ENCODE measurements around the gene NOTUM. TPM values are rescaled to one million over a fixed set of nuclear protein-coding genes. Genes with fewer than 3 reads are reported as not detected.

Gene NOTUM
- total RNA-seq, 4 donors from 2014 or later = 0.89 to 3.5 (median 2.1) TPM

GRCh38 chr17:81923302-81924260 is 37.4 kb downstream of the NOTUM start:
- intact Hi-C loops (cut with DNase I; ENCODE audit: low total_unique reads) = no loop called here
- no peak for DNase-seq (ENCODE audit: low spot score in 2 of 2)
- TF ChIP-seq POLR2A (IDR thresholded peaks at IDR 0.05) = no peak
- TF ChIP-seq CTCF (IDR thresholded peaks at IDR 0.05) = no peak
- WGBS, 2 donors = 25 to 26% methylated on average over 23 to 31 of the region's 32 CpGs
- H3K4me3 ChIP-seq (ENCODE audit: low read depth, poor library complexity, severe bottlenecking) = no peak overlapping the region

GRCh38 chr17:81922566-81923301 is 38.3 kb downstream of the NOTUM start:
- no peak overlapping the region for H3K4me3 ChIP-seq (ENCODE audit: low read depth, poor library complexity, severe bottlenecking)
- 90% methylated on average over 51 to 52 of the region's 58 CpGs for WGBS, 2 donors
- intact Hi-C loops (cut with DNase I; ENCODE audit: low total_unique reads) = no loop called here
- no peak for TF ChIP-seq CTCF (IDR thresholded peaks at IDR 0.05)
- TF ChIP-seq POLR2A (IDR thresholded peaks at IDR 0.05) = no peak
- no peak for DNase-seq (ENCODE audit: low spot score in 2 of 2)

- DNase-seq (ENCODE audit: low spot score in 2 of 2) = no peak
- 91 to 93% methylated on average over 21 to 23 of the region's 23 CpGs for WGBS, 2 donors
- intact Hi-C loops (cut with DNase I; ENCODE audit: low total_unique reads) = no loop called here
- no peak overlapping the region for H3K4me3 ChIP-seq (ENCODE audit: low read depth, poor library complexity, severe bottlenecking)
- TF ChIP-seq POLR2A (IDR thresholded peaks at IDR 0.05) = no peak
Observed at GRCh38 chr17:81921996-81922565, 38.9 kb downstream of the NOTUM start.

- WGBS, 2 donors = 87 to 94% methylated on average over 3 of the region's 3 CpGs
- TF ChIP-seq CTCF (IDR thresholded peaks at IDR 0.05) (no peak), POLR2A (IDR thresholded peaks at IDR 0.05) (no peak)
- intact Hi-C loops (cut with DNase I; ENCODE audit: low total_unique reads) = no loop called here
- no peak overlapping the region for H3K4me3 ChIP-seq (ENCODE audit: low read depth, poor library complexity, severe bottlenecking)
- no peak for DNase-seq (ENCODE audit: low spot score in 2 of 2)
Observed at GRCh38 chr17:81921537-81921862, 39.5 kb downstream of the NOTUM start.

GRCh38 chr17:81920612-81921536 is 40.1 kb downstream of the NOTUM start:
- intact Hi-C loops (cut with DNase I; ENCODE audit: low total_unique reads) = no loop called here
- TF ChIP-seq POLR2A (IDR thresholded peaks at IDR 0.05) = no peak
- TF ChIP-seq CTCF (IDR thresholded peaks at IDR 0.05) = no peak
- 83 to 85% methylated on average over 31 to 33 of the region's 33 CpGs for WGBS, 2 donors
- no peak overlapping the region for H3K4me3 ChIP-seq (ENCODE audit: low read depth, poor library complexity, severe bottlenecking)
- DNase-seq (ENCODE audit: low spot score in 2 of 2) = no peak
